GM19372 (cell line): ENCODE data around the gene RABL6.
"Not testable (repeated sequence)": the region's sequence is repeated elsewhere in the genome, so short reads cannot be mapped to it uniquely, and the experiment has no call there.

Experiments
- ATAC-seq: cut with Tn5 transposase; IDR thresholded peaks from one replicate; pipeline ENCODE4 v1.9.1; 2021; ENCODE audit warnings: mild to moderate bottlenecking, low read depth, moderate library complexity; ENCODE audit not compliant: unreplicated experiment

RABL6 gene

DNA sequence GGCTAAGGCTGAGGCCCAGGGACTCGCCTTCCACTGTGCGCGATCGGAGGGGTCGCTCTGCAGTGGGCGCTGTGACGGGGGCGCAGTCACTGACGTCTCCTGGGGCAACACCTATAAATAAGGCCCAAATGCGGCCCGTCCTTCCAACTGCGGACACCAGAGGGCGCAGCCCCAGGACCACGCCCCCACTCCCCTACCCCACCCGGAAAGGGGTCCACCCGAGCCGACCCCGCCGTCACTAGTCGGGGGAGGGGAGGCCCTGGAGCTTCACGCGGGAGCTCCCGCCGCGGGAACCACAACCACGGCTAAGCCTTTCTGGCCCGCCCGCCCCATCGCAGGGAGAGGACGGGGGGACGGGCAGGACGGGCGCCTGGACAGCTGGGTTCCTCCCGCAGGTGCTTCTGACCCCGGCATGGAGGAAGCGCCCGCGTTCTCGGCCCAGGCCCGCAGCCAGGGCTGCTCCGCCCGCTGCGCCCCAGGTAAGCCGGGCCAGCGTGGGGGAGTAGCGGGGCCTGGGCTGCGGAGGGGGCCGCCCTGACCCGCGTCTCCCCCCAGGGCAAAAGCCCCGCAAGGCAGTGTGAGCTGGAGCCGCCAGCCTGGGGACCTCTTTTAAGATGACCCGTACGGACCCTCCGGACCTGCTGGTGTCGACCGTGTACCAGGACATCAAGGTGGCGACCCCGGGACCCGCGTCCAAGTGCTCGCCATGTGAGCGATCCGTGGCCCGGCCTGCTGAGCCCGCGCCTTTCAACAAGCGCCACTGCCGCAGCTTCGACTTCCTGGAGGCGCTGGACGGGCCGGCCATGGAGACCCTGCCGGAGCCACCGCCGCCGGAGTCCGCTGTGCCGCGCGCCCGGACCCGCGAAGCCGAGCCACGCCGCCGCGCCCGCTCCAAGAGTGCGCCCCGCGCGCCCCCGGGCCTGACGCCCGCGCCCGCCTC is 36.3 kb downstream of the RABL6 start:
- ATAC-seq: not testable (repeated sequence)

DNA sequence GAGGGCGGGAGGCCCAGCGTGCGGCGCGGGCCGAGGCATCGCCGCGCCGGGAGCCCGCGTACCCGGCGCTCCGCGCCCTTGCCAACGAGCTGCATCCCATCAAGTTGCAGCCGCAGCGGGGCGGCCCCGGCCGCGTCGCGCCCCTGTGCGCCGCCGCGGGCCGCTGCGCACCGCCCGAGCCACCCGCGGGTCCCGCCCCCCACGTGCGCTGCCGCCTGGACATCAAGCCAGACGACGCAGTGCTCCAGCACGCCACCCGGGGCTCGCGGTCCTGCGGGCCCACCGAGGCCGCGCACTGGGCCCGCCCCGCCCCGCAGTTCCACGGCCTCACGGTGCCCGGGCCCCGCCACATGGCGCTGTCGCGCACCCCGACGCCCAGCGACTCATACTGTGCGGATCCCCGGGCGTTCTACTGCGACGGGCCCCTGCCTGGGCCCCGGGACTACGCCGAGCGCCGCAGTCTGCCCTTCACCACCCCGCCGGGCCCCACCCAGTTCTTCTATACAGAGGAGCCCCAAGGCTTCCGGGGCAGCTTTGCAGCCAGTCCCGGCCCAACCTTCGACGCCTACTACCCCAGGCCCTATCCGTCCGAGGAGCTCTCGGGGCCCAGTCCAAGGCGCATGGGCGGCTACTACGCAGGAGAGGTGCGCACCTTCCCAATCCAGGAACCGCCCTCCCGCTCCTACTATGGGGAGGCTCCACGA is 37.2 kb downstream of the RABL6 start:
- ATAC-seq: no peak

DNA sequence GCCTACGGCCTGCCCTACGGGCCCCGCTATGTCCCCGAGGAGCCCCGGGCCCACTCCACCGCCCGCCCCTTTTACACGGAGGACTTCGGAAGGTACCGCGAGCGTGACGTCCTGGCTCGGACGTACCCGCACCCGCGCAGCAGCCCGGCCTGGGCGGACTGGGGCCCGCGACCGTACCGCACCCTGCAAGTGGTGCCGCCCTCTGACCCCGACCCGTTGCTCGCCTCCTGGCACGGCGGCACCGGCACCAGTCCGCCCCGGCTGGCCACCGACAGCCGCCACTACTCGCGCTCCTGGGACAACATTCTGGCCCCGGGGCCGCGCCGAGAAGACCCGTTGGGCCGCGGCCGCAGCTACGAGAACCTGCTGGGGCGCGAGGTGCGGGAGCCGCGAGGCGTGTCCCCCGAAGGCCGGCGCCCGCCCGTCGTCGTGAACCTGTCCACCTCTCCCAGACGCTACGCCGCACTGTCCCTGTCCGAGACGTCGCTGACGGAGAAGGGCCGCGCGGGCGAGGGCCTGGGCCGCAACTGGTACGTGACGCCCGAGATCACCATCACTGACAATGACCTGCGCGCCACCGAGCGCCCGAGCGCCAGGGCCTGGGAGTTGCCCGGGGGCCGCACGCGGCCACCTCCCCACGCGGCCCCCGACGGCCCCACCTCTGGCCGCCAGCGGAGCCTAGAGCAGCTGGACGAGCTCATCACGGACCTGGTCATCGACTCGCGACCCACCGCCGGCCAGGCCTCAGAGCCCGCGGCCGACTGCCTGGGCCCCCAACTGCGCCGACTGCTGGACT is 37.9 kb downstream of the RABL6 start:
- ATAC-seq: no peak

DNA sequence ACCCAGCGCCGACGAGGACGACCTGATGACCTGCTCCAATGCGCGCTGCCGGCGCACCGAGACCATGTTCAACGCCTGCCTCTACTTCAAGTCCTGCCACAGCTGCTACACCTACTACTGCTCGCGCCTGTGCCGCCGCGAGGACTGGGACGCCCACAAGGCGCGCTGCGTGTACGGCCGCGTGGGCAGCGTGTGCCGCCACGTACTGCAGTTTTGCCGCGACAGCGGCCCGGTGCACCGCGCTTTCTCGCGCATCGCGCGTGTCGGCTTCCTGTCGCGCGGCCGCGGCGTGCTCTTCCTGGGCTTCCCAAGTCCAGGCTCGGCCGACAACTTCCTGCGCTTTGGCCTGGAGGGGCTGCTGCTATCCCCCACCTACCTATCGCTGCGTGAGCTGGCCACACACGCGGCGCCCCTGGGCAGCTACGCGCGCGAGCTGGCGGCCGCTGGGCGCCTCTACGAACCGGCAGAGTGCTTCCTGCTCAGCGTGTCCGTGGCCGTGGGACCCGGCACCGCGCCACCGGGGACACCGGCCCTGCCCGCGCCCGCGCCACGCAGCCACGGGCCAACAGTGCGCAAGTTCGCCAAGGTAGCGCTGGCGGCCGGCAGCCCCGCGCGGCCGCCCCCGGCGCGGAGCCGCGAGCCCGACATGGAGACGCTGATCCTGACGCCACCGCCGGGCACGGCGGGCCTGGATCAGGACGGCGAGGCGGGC is 38.8 kb downstream of the RABL6 start:
- ATAC-seq: no peak

DNA sequence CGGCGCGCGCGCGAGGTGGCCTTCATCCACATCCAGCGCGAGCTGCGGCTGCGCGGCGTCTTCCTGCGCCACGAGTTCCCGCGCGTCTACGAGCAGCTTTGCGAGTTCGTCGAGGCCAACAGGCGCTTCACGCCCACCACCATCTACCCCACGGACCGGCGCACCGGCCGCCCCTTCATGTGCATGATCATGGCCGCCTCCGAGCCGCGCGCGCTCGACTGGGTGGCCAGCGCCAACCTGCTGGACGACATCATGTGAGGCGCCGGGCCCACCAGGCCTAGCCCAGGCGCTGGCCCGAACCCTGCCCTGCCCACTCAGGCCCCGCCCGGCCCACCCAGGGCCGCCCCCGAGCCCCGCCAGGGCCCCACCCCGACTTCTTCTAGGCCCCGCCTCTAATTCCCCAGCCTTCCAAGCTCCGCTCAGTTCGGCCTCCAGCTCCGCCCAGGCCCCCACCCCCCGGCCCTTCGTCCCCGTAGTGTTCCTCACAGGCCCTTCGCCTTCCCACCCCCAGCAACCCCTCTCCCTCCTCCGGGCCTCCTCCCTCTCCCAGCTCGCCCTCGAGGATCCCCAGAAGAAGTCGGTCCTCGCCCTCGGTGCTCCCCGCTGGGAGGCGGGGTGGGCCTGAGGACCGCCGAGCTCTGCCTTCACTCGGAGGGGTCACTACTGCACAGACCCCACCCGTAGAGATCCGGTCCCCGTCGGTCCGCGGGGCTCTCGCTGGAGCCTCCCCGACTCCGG is 39.5 kb downstream of the RABL6 start:
- ATAC-seq: no peak

DNA sequence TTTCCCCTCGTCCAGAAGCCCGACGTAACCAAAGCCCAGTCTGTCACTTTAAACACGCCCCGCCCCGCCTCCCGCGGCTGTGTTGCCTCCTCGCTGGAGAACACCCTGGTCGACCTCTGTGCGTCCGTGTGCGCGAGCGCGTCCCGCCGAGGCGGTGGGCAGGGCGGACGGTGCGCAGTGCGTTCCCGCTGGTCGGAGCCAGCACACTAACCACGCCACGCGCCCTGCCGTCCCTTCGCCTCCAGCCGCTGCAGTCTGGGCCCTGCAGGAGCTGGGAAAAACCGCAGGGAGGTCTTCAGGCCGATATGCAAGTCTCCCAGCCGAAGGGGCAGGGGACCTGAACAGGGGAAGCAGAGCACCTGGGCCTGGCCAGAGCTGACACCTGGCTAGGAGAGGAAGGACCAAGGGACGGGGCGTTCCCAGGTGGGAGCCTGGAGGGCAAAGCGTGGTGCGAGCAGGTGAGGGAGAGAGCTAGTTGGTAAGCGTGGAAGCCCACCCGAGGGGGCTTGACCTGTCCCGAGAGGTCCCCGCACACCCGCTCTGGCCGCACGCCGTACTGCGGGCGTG is 40.2 kb downstream of the RABL6 start:
- ATAC-seq: no peak

DNA sequence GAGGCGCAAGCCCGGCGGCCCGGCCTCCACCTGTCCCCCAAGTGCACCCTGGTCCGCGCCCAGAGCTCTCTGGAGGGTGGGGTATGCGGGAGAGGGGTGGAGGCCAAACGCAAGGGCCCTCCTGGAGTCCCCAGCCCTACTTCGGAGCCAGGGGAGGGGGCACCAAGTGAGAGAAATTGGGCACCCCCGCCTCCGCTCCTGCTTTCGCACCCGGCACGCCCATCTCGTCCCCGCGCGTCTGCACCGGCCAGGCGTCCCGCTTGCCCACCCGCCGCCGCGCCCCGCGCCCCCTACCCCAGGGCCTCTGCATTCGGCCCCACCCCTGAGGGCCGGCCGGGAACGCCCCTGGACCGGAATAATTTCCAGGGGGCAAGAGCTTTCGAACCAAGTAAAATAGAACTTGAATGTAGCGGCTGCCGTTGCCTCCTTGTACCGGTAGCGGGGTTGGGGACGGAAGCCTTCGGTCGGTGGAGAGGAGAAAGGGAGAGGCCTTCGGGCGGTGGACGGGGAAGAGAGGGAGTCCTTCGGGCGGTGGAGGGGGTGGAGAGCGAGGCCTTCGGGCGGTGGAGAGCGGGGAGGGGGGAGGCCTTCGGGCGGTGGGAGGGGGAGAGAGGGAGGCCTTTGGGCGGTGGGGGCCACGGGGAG is 40.8 kb downstream of the RABL6 start:
- ATAC-seq: no peak

DNA sequence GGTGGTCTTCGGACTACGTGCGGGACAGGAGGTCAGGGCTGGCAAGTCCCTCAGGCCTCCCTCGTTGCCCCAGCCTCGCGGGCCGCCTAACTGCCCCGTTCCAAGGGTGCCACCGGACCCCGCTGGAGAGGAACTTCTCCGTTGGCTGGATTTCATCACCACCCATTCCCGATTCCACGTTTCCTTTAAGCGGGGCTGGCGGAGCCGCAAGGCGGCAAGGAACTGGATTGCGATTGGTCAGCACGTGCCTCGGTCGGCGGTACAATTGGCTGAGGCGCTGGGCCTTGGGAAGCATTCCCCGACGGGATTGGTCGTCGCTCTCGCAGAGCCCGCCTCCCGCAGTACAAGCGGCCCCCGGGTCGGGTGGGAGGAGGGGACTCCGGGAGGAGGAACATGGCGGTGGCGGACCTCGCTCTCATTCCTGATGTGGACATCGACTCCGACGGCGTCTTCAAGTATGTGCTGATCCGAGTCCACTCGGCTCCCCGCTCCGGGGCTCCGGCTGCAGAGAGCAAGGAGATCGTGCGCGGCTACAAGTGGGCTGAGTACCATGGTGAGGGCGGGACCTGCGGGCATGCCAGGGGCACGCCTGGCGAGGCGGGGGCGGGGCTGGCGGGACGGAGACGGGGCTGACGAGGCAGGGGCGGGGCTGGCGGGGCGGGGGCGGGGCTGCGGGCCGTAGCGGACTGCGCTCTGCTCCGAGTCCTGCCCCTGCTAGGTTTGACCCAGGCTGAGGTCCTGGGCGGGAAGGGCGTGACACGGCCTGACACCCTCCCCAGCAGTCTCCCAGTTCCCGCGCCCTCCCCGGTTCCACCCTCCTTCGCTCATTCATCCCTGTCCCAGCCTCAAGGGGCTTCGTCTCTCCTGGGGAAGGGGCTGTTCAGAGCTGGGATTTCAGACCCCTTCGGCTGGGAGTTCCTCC is 41.6 kb downstream of the RABL6 start, which contains the start of gene PHPT1:
Gene PHPT1 (plus strand): TSS at position 372 of the 922 bp plus-strand sequence. CDS start 22 bp downstream, at position 394.
- ATAC-seq: peak; percentile 83

DNA sequence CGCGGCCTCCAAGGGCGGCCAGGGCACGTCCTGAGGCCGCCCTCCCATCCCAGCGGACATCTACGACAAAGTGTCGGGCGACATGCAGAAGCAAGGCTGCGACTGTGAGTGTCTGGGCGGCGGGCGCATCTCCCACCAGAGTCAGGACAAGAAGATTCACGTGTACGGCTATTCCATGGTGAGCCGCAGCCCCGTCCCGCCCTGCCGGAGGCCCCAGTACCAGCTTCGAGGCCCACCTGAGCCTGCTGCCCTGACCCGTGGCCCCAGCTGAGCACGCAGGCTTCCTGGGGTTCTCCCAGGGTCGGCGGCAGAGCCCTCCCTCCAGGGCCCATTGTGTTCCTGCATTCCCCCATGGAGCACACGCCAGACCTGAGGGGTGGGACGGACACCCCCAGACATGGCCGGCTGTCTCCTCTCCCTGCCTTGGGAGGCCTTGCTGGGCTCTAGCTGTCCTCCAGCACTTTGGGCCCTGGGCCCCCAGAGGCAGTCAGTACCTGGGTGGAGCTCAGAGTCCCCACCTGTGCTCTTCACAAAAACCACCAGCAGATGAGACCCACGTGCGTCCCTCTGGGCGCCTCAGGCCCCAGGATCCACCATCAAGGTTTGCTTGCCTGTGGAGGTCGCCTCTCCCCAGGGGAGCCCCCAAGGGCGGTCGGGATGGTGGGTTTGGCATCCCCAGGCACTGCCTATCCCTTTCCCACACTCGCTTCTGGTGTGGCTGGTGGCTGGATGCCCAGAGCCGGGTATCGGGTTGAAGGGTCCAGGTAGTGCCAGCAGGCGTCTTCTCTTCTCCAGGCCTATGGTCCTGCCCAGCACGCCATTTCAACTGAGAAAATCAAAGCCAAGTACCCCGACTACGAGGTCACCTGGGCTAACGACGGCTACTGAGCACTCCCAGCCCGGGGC is 42.5 kb downstream of the RABL6 start:
- no peak for ATAC-seq

DNA sequence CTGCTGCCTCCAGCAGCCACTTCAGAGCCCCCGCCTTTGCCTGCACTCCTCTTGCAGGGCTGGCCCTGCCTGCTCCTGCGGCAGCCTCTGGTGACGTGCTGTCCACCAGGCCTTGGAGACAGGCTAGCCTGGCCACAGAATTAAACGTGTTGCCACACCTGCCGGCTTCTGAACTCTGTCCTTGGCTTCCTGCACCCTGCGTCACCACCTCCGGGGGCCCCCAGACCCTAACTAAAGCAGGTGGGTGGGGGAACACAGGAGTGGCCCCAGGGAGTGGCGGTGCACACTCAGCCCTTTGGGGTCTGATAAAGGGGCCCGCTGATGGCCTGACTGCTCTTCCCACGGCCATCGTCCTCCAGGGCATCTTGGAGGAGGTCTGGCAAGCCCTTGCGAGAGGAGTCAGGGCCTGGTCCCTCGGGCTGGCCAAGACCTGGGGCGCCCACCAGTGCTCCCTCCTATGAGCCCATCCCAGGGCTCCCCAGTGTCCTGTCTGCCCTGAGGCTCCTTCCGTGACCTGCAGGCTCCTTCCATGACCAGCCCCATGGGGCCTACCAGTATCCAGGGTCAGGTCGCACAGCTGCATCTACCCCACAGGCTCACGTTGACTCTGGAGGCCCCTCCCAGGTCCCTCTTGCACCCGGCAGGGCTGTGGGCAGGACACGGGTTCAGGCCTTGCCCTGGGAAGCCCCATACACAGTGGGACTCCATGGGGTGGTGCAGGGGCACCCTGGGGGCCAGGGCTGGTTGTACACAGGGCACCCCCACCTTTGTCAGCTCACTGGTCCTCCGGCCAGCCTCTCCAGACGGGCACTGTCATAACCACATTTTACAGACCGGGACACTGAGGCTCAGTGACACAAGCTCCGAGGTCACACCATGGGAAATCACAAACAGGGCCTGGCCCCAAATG is 43.4 kb downstream of the RABL6 start:
- ATAC-seq: no peak

DNA sequence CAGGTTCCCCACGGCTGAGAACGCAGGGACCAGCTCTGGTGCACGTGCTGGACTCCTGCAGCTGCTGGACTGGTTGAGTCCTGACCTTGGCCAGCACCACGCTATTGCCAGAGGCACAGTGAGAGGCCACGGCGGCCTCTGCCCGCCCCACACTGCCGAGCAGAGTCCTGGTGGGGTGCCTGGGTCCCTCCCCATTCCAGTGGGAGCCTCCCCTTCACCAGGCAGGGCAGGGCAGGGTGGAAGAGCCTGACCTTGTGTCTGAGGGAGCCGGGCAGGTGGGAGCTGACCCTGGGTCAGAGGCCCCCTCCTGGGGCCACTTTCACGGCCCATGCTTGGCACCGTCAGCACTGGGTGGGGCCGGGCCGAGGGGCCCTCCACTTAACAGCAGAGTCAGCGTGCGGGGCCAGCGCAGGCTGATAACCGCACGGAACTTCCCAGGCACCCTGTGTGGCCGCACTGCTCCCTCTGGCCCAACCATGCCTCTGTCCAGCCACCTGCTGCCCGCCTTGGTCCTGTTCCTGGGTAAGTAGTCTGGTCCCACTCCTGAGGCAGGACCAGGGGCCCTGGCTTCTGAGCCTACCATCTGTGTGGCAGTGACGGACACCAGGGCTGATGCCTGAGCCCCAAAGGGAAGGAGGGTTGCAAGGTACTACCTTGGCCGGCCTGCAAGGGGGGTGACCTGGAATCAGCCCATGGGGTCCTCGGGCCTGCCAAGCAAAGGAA is 44.4 kb downstream of the RABL6 start, which contains the start of gene MAMDC4:
Gene MAMDC4 (plus strand): TSS at position 406 of the 723 bp plus-strand sequence. CDS start 71 bp downstream, at position 477.
- ATAC-seq: no peak

DNA sequence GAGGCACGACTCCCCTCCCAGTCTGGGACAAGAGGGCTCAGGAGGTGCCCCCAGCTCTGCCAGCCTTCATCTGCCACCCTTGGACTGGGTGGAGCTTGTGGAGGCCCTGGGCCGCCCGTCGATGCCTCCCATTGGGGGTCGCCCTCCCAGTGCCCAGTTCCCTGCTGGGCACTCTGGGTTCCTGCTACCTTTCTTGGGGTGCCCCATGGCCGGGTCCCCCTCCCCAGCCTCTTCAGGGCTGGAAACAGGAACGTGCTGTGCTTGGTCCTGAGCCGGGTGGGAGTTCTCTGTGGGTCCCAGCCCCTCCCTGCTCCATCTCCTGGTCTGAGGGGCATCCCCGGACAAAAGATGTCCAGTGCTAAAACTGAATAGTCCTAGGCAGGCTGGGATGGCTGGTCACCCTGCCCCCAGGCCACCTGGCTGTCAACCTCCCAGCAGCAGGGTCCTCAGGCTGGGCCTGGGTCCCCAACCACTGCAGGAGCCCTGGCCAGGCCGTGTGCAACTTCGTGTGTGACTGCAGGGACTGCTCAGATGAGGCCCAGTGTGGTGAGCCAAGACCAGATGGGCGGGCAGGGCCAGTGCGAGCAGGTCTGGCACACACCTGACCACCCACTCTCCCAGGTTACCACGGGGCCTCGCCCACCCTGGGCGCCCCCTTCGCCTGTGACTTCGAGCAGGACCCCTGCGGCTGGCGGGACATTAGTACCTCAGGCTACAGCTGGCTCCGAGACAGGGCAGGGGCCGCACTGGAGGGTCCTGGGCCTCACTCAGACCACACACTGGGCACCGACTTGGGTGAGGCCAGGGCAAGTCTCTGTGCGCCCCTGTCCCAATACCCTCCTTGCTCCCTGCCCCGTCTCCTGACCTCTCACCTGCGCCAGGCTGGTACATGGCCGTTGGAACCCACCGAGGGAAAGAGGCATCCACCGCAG is 45.2 kb downstream of the RABL6 start:
- no peak for ATAC-seq

DNA sequence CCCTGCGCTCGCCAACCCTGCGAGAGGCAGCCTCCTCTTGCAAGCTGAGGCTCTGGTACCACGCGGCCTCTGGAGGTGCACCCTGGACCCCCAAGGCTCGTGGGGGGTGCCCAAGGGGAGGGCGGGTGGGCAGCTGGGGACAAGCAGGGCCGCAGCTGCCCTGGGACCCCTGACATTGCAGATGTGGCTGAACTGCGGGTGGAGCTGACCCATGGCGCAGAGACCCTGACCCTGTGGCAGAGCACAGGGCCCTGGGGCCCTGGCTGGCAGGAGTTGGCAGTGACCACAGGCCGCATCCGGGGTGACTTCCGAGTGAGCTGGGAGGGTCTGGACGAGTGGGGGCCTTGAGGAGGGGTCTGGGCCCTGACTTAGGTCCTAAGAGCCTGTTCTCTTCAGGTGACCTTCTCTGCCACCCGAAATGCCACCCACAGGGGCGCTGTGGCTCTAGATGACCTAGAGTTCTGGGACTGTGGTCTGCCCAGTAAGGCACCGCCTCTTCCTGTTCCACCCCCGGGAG is 45.9 kb downstream of the RABL6 start:
- no peak for ATAC-seq
